ENCODE measurements around the gene GNG2.

GRCh38 chr14:51963286-51963685 lies 102.9 kb downstream of the GNG2 start:
- TF ChIP-seq CTCF (conservative IDR thresholded peaks at IDR 0.05 in 1 of 2, IDR thresholded peaks at IDR 0.05 in 1 of 2; ENCODE audit: extremely low read depth in 1 of 2, insufficient read depth in 1 of 2, low read depth in 1 of 2, low read length in 2 of 2), result no peak
- TF ChIP-seq EZH2 (IDR thresholded peaks at IDR 0.05; ENCODE audit: borderline replicate concordance, low read length), result no peak
